NCI-H446 (cell line): ENCODE measurements around the gene CYP46A1.
A peak's percentile ranks its signal among the peaks of the same experiment; 100 is the strongest.
"Not testable (repeated sequence)": the region's sequence is repeated elsewhere in the genome, so short reads cannot be mapped to it uniquely, and the experiment has no call there.

Experiments
- DNase-seq, 2 experiments: peaks; one replicate each; lab custom pipeline; 2025; lab: John Stamatoyannopoulos, UW

CYP46A1 gene

DNA sequence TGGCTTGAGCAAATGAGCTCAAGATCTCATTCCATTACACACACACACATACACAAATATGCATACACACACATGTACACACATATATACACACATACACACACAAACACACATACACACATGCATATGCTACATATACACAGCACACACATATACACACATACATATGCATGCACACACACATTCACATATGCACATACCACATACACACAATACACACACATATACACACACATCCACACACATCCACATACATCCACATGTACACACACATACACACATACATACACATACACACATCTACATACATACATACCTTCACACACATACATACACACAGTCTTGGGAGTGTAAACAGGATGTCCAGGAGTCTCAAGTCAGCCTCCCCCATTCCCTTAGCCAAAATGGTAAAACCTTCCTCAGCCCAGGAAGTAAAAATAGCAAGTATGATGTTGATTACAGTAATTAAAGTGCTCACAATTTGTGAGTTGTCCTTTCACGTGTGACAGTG, 26.4 kb upstream of the CYP46A1 start:
- DNase-seq, result no peak

- no peak for DNase-seq
Observed at GRCh38 chr14:99658218-99658845, 25.8 kb upstream of the CYP46A1 start.

- no peak for DNase-seq
Observed at GRCh38 chr14:99659333-99659741, 24.8 kb upstream of the CYP46A1 start.

GRCh38 chr14:99660006-99660566, 24.0 kb upstream of the CYP46A1 start:
- DNase-seq, result no peak

DNA sequence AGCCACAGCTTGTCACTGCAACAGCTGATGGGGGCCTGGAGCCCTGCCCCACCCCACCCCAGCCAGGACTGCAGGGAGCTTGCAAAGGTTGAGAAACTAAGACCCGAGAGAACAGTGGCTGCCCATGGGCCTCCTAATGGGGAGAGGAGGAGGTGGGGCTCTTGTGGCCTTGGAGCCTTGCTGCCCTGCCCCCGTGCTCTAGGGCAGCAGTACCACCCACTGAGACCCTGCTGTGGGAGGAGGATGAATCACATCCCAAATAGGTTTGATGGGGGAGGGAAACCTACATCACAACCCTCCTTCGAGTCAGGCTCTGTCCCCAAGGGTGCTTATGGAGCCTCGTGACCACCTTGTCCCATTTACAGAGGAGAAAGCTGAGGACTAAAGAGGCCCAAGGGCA, 23.3 kb upstream of the CYP46A1 start:
- no peak for DNase-seq

DNA sequence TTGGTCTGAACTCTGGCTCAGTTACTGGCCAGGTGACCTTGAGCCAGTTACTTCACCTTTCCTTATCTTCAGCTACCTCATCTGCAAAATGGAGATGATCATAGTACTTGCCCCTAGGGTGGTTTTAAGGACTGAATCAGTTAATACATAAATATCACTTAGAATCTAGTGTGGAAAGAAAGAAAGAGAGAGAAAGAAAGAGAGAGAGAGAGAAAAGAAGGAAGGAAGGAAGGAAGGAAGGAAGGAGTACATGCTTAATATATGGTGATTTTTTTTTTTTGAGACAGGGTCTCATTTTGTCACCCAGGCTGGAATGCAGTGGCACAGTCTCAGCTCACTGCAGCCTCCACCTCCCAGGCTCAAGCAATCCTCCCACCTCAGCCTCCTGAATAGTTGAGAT, 22.9 kb upstream of the CYP46A1 start:
- DNase-seq, result not testable (repeated sequence)

- no peak for DNase-seq
Observed at GRCh38 chr14:99662846-99663245, 21.3 kb upstream of the CYP46A1 start.

GRCh38 chr14:99663386-99664057, 20.6 kb upstream of the CYP46A1 start:
- DNase-seq, result no peak

- no peak for DNase-seq
Observed at GRCh38 chr14:99664058-99664936, 19.8 kb upstream of the CYP46A1 start.

- no peak for DNase-seq
Observed at GRCh38 chr14:99664937-99665273, 19.2 kb upstream of the CYP46A1 start.

- DNase-seq, result no peak
Observed at GRCh38 chr14:99666533-99666932, 17.6 kb upstream of the CYP46A1 start.

DNA sequence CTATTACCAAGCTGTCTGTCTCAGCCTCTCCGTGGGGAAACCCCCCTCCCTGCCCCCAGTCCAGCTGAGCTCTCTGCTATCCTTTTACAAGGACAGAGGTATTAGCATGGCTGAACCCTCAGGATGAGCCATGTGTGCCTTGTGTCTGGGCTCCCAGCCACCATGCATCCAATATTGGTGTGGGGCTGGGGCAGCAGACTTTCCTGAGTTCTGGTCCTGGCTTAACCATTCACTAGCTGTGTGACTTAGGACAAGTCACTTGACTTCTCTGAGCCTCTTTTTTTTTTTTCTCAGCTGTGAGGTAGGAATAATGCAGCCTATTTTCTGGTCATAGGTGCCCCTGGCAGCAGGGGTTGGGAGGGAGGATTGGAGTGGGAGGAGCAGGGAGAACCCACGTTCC, 17.1 kb upstream of the CYP46A1 start:
- DNase-seq, result no peak

DNA sequence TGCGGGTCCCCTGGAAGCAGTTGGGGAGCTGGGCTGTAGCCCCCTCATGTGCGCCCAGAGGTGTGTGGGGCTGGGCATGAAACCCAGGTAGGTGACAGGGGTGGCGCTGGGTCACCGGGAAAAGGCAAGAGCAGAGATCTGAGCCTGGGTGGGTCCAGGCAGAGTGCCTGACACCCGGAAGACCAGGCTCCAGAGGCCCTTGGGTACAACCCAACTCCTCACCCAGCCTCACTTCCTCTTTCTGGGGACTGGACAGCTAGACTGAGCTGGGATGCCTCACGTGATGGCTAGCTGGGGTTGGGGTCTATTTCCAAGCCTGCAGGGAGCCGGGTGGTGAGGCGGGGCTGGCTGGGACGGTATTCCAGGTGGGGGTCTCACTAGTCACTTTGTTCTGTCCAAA, 16.3 kb upstream of the CYP46A1 start:
- DNase-seq, result no peak

- no peak for DNase-seq
Observed at GRCh38 chr14:99668307-99669295, 15.5 kb upstream of the CYP46A1 start.

- no peak for DNase-seq
Observed at GRCh38 chr14:99670361-99671234, 13.5 kb upstream of the CYP46A1 start.

DNA sequence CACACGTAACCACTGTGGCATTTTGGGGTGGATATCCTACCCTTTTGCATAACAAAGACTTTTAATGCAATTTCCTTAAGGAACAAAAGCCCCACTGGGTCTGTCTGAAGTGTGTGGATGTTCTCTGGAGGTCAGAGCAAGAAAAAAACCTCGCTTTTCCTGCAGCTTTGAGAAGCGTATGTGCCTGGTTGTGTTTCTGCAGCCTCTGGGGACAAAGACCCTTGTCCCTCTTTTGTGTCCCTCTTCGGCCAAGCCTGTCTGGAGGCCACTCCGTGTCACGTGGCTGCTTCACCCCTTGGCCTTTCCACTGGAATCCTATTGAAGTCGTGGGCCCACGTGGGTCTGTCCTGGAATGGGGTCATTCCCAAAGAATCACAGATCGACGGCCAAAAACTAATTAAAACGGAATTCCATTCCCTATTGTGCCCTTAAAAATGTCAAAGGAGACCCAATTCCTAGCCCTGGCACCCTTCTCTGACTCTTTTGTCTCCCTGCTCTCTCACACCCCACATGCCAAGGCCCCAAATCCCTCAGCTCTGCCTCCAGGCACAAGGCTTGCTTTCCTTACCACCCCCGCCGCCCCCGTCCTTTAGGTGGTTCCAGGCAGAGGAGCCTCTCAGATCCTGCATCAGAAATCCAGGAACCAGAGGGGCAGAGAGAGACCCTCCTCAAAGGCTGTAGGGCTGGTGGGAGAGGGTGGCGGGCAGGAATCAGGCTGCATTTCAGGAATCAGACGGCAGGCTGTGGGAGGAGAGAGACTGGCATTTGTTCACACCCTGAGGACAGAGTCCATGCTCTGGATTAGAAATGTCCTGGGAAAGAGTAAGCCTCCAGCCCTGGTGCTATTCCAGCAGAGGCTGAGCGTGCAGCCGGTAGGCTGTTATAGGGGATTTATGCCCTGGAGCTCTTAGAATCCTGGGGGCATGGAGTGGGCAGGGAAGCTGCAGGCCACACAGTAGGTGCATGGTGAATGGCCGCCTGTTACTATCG, 12.6 kb upstream of the CYP46A1 start:
- DNase-seq, result no peak

GRCh38 chr14:99672506-99673304, 11.4 kb upstream of the CYP46A1 start:
- peak in 1 of 2 experiments; percentile 46 for DNase-seq
